Aorta (tissue), 5 donors: ENCODE measurements around the gene NECTIN3. TPM values are rescaled to one million over a fixed set of nuclear protein-coding genes. Genes with fewer than 3 reads are reported as not detected.

ENCODE experiments used
- ATAC-seq: fragments of 200-7000 bp; cut with Tn5 transposase; one replicate; pipeline ENCODE4 v1.9.1; 2022; ENCODE audit warnings: moderate library complexity; ENCODE audit not compliant: low FRiP score
- DNase-seq, 2 donors: peaks; one replicate each; pipeline ENCODE4 v3.0.0-alpha.2; 2020
- H3K27ac ChIP-seq, 2 donors: one replicate each; pipeline ENCODE4 v1.5.1; 2013; ENCODE audit warnings: low read length in 2 of 2, mild to moderate bottlenecking in 2 of 2, moderate library complexity in 2 of 2, control low read depth in 1 of 2, inconsistent platforms in 1 of 2, low read depth in 1 of 2
- H3K27me3 ChIP-seq, 2 donors: one replicate each; pipeline ENCODE4 v1.6.1; 2013; ENCODE audit warnings: control low read depth in 1 of 2, low read length in 1 of 2, mild to moderate bottlenecking in 1 of 2, moderate library complexity in 1 of 2; ENCODE audit not compliant: insufficient read depth in 2 of 2, control insufficient read depth in 1 of 2
- H3K36me3 ChIP-seq, 2 donors: one replicate each; pipeline ENCODE4 v1.6.1; 2013; ENCODE audit warnings: control low read depth in 1 of 2, low read length in 1 of 2, mild to moderate bottlenecking in 1 of 2; ENCODE audit not compliant: insufficient read depth in 2 of 2, control insufficient read depth in 1 of 2
- H3K4me1 ChIP-seq, 2 donors: one replicate each; pipeline ENCODE4 v1.6.1; 2013; ENCODE audit warnings: low read length in 2 of 2, control low read depth in 1 of 2, mild to moderate bottlenecking in 1 of 2, moderate library complexity in 1 of 2; ENCODE audit not compliant: insufficient read depth in 2 of 2, control insufficient read depth in 1 of 2
- H3K4me3 ChIP-seq, 2 donors: one replicate each; pipeline ENCODE4 v1.5.1; 2013; ENCODE audit warnings: low read length in 2 of 2, control low read depth in 1 of 2, mild to moderate bottlenecking in 1 of 2
- H3K9me3 ChIP-seq: one replicate; pipeline ENCODE4 v1.6.1; 2013; ENCODE audit warnings: mild to moderate bottlenecking, low read length; ENCODE audit not compliant: control insufficient read depth
- WGBS, 2 donors: extraction: QIAGEN DNeasy Blood & Tissue Kit; methylation state at CpG; one replicate each; pipeline ENCODE4 v1.1.7; 2013; 5-methylcytosine and 5-hydroxymethylcytosine counted together
- intact Hi-C, 2 donors: fragments of 100-400 bp; cut with DNase I; formaldehyde crosslinking; loops; one replicate each; pipeline versions ENCODE4 v1.14.2 to v1.15.0; 2022
- polyA plus RNA-seq, 2 donors: library from polyadenylated mRNA; stranded (reverse); fragments of 200-250 nt; gene quantifications; one replicate each; pipeline ENCODE4 v1.2.3, GENCODE V29; 2013
- total RNA-seq, 2 donors: library from RNA; stranded (reverse); fragmentation: NEBNext Ultra II Directional; extraction: Animal tissue kit (Norgen Biotek cat#: 25700); gene quantifications; one replicate each; pipeline ENCODE4 v1.2.1, GENCODE V29; 2021
- donor health status: healthy with polysubstance abuse.
- donor health status: Bipolar disorder and iron deficiency.
- donor health status: DM: no; HTN: no; CAD: no.
- donor health status: DM: no; HTN: no; CAD: no.
- donor health status: DM: yes; HTN: yes; CAD: no.

NECTIN3 gene
- total and polyA plus RNA-seq, 4 donors = 5.1 to 32.2 (median 18.9) TPM

- peaks cover 1 to 10% of the 10 kb centered on the region in 2 donors for H3K36me3 ChIP-seq
- WGBS, 2 donors = 87 to 91% methylated on average over 3 of the region's 3 CpGs
- H3K27me3 ChIP-seq = no peaks in the 10 kb centered on the region
- H3K4me3 ChIP-seq = no peak overlapping the region
- H3K4me1 ChIP-seq = no peaks in the 10 kb centered on the region
- no peak overlapping the region for H3K27ac ChIP-seq
- ATAC-seq = no peak
- H3K9me3 ChIP-seq = no peaks in the 10 kb centered on the region
- no peak for DNase-seq
- intact Hi-C loops = no loop called here
Observed at GRCh38 chr3:111197485-111197884, 125.9 kb downstream of the NECTIN3 start.

GRCh38 chr3:111200027-111200426, 128.4 kb downstream of the NECTIN3 start:
- H3K27ac ChIP-seq = no peak overlapping the region

GRCh38 chr3:111210003-111210711, 138.5 kb downstream of the NECTIN3 start:
- intact Hi-C loops = no loop called here
- Histone ChIP-seq H3K4me3 (no peak overlapping the region), H3K4me1 (peaks cover 0 to 3% of the 10 kb centered on the region in 2 donors), H3K9me3 (no peaks in the 10 kb centered on the region), H3K27me3 (no peaks in the 10 kb centered on the region), H3K36me3 (no peaks in the 10 kb centered on the region), H3K27ac (no peak overlapping the region)
- no peak for DNase-seq
- WGBS, 2 donors = 80 to 83% methylated on average over 1 of the region's 1 CpG
- ATAC-seq = no peak

More at GRCh38 chr3:111200027-111200426, 128.4 kb downstream of the NECTIN3 start:
- Histone ChIP-seq H3K9me3 (no peaks in the 10 kb centered on the region), H3K27me3 (no peaks in the 10 kb centered on the region), H3K4me3 (no peak overlapping the region), H3K36me3 (peaks cover 3 to 4% of the 10 kb centered on the region in 2 donors), H3K4me1 (no peaks in the 10 kb centered on the region)
- DNase-seq (no peak), ATAC-seq (no peak)
- intact Hi-C loops = no loop called here

- Histone ChIP-seq H3K4me3 (no peak overlapping the region), H3K4me1 (peaks cover 0 to 3% of the 10 kb centered on the region in 2 donors), H3K36me3 (no peaks in the 10 kb centered on the region), H3K27me3 (no peaks in the 10 kb centered on the region), H3K27ac (no peak overlapping the region), H3K9me3 (no peaks in the 10 kb centered on the region)
- intact Hi-C loops = no loop called here
- 69 to 74% methylated on average over 3 of the region's 3 CpGs for WGBS, 2 donors
- no peak for ATAC-seq
- no peak for DNase-seq
Observed at GRCh38 chr3:111210866-111211564, 139.4 kb downstream of the NECTIN3 start.

GRCh38 chr3:111212511-111212910, 140.9 kb downstream of the NECTIN3 start:
- ATAC-seq (no peak), DNase-seq (no peak)
- WGBS, 2 donors = 86 to 89% methylated on average over 4 of the region's 4 CpGs

GRCh38 chr3:111215481-111215880, 143.9 kb downstream of the NECTIN3 start:
- Histone ChIP-seq H3K9me3 (no peaks in the 10 kb centered on the region), H3K27ac (no peak overlapping the region), H3K4me3 (no peak overlapping the region), H3K27me3 (no peaks in the 10 kb centered on the region), H3K4me1 (peaks cover 0 to 3% of the 10 kb centered on the region in 2 donors), H3K36me3 (no peaks in the 10 kb centered on the region)
- DNase-seq = no peak
- ATAC-seq = no peak
- WGBS, 2 donors = 14 to 20% methylated on average over 1 of the region's 1 CpG
- intact Hi-C loops = no loop called here

More at GRCh38 chr3:111212511-111212910, 140.9 kb downstream of the NECTIN3 start:
- H3K27ac ChIP-seq = no peak overlapping the region
- H3K4me1 ChIP-seq = peaks cover 0 to 3% of the 10 kb centered on the region in 2 donors
- no peak overlapping the region for H3K4me3 ChIP-seq
- H3K36me3 ChIP-seq = no peaks in the 10 kb centered on the region
- no peaks in the 10 kb centered on the region for H3K9me3 ChIP-seq
- no peaks in the 10 kb centered on the region for H3K27me3 ChIP-seq
- intact Hi-C loops = no loop called here

GRCh38 chr3:111218615-111219014, 147.0 kb downstream of the NECTIN3 start:
- Histone ChIP-seq H3K4me3 (no peak overlapping the region), H3K36me3 (no peaks in the 10 kb centered on the region), H3K27ac (no peak overlapping the region), H3K27me3 (no peaks in the 10 kb centered on the region), H3K9me3 (no peaks in the 10 kb centered on the region), H3K4me1 (no peaks in the 10 kb centered on the region)
- ATAC-seq (no peak), DNase-seq (no peak)
- intact Hi-C loops = no loop called here
- 62 to 84% methylated on average over 1 of the region's 1 CpG for WGBS, 2 donors

GRCh38 chr3:111227216-111227615, 155.6 kb downstream of the NECTIN3 start:
- DNase-seq (no peak), ATAC-seq (no peak)
- intact Hi-C loops = no loop called here

GRCh38 chr3:111229301-111229700, 157.7 kb downstream of the NECTIN3 start:
- no peak overlapping the region for H3K4me3 ChIP-seq
- ATAC-seq (no peak), DNase-seq (no peak)
- H3K4me1 ChIP-seq = no peaks in the 10 kb centered on the region
- H3K9me3 ChIP-seq = no peaks in the 10 kb centered on the region
- WGBS, 2 donors = 93 to 98% methylated on average over 3 of the region's 3 CpGs
- H3K27me3 ChIP-seq = no peaks in the 10 kb centered on the region
- no peak overlapping the region for H3K27ac ChIP-seq
- H3K36me3 ChIP-seq = no peaks in the 10 kb centered on the region
- intact Hi-C loops = no loop called here

More at GRCh38 chr3:111227216-111227615, 155.6 kb downstream of the NECTIN3 start:
- no peak overlapping the region for H3K27ac ChIP-seq
- no peaks in the 10 kb centered on the region for H3K4me1 ChIP-seq
- H3K4me3 ChIP-seq = no peak overlapping the region
- H3K27me3 ChIP-seq = no peaks in the 10 kb centered on the region
- no peaks in the 10 kb centered on the region for H3K9me3 ChIP-seq
- H3K36me3 ChIP-seq = no peaks in the 10 kb centered on the region
